H1 (cell line): ENCODE measurements around the gene SMIM29. TPM values are rescaled to one million over a fixed set of nuclear protein-coding genes. Genes with fewer than 3 reads are reported as not detected.

ENCODE experiments used
- CTCF ChIA-PET: fragments of 300-600 bp; sonication (Branson Sonifier 250); formaldehyde crosslinking; loops from one replicate; lab custom pipeline; 2021; ENCODE audit not compliant: partially characterized antibody; lab: Charles Lee
- POLR2A ChIA-PET: fragments of 300-600 bp; sonication (Branson Sonifier 250); formaldehyde crosslinking; loops from one replicate; lab custom pipeline; 2021; ENCODE audit warnings: inconsistent platforms; ENCODE audit not compliant: partially characterized antibody; lab: Charles Lee
- DNase-seq, 2 experiments: peaks; one replicate each; pipeline versions ENCODE4 v3.0.0 to v3.0.0-alpha.2; 2010 to 2022; ENCODE audit warnings: low spot score in 2 of 2, low read depth in 1 of 2, mixed read lengths in 1 of 2
- FAIRE-seq: peaks from 2 replicates; lab custom pipeline; 2011; peaks lifted over from hg19 to GRCh38; lab: Jason Lieb, UNC
- H2AFZ ChIP-seq: 2 replicates; pipeline ENCODE4 v1.8.1; 2012; ENCODE audit warnings: low read length, inconsistent platforms
- H2AK5ac ChIP-seq: 2 replicates; pipeline ENCODE4 v1.6.1; 2013; ENCODE audit warnings: low read depth, low read length
- H2BK120ac ChIP-seq: replicated peaks from 2 replicates; pipeline ENCODE3; 2013; ENCODE audit warnings: low read depth, low read length, inconsistent platforms
- H2BK12ac ChIP-seq: 2 replicates; pipeline ENCODE4 v1.6.1; 2013; ENCODE audit warnings: low read depth, low read length
- H2BK15ac ChIP-seq: 2 replicates; pipeline ENCODE4 v1.6.1; 2013; ENCODE audit warnings: low read length
- H2BK20ac ChIP-seq: 2 replicates; pipeline ENCODE4 v1.6.1; 2013; ENCODE audit warnings: low read length
- H2BK5ac ChIP-seq: 2 replicates; pipeline ENCODE4 v1.6.1; 2013; ENCODE audit warnings: low read depth, low read length
- H3K14ac ChIP-seq: 2 replicates; pipeline ENCODE4 v1.6.1; 2013; ENCODE audit warnings: inconsistent platforms; ENCODE audit not compliant: insufficient read length
- H3K18ac ChIP-seq: 2 replicates; pipeline ENCODE4 v1.6.1; 2013; ENCODE audit warnings: low read length; ENCODE audit errors: extremely low read depth
- H3K23ac ChIP-seq: 2 replicates; pipeline ENCODE4 v1.6.1; 2013; ENCODE audit warnings: inconsistent platforms; ENCODE audit not compliant: insufficient read length
- H3K23me2 ChIP-seq: 2 replicates; pipeline ENCODE4 v1.6.1; 2013; ENCODE audit warnings: low read depth, low read length
- H3K27ac ChIP-seq: 2 replicates; pipeline ENCODE4 v1.6.1; 2011; ENCODE audit warnings: low read depth, low read length, inconsistent platforms
- H3K27me3 ChIP-seq, 4 experiments: replicated peaks in 1 of 4; 1 replicate in 1 of 4; 2 replicates in 3 of 4; pipeline versions ENCODE4 v1.6.1 to v1.8.1; 2011 to 2013; ENCODE audit warnings: low read length in 3 of 4, mild to moderate bottlenecking in 3 of 4, inconsistent platforms in 2 of 4, mixed read lengths in 2 of 4, moderate library complexity in 1 of 4; ENCODE audit not compliant: control insufficient read depth in 3 of 4, insufficient read depth in 3 of 4; ENCODE audit errors: extremely low read depth in 1 of 4
- H3K36me3 ChIP-seq, 4 experiments: 2 replicates each; pipeline versions ENCODE4 v1.6.1 to v1.8.1; 2011 to 2013; ENCODE audit warnings: mild to moderate bottlenecking in 4 of 4, low read length in 3 of 4, moderate library complexity in 2 of 4, control low read depth in 1 of 4, inconsistent platforms in 1 of 4; ENCODE audit not compliant: insufficient read depth in 4 of 4, control insufficient read depth in 2 of 4
- H3K4ac ChIP-seq: replicated peaks from 2 replicates; pipeline ENCODE3; 2013; ENCODE audit warnings: low read length, low read depth, mixed read lengths, inconsistent platforms; ENCODE audit not compliant: insufficient read length
- H3K4me1 ChIP-seq, 4 experiments: replicated peaks in 1 of 4; 1 replicate in 1 of 4; 2 replicates in 3 of 4; pipeline versions ENCODE4 v1.6.1 to v1.8.1; 2011 to 2013; ENCODE audit warnings: low read length in 3 of 4, inconsistent platforms in 2 of 4, mixed read lengths in 1 of 4; ENCODE audit not compliant: insufficient read depth in 4 of 4, control insufficient read depth in 3 of 4
- H3K4me2 ChIP-seq, 2 experiments: 2 replicates each; pipeline versions ENCODE4 v1.6.1 to v1.8.1; 2011 to 2013; ENCODE audit warnings: low read depth in 2 of 2, low read length in 2 of 2, control low read depth in 1 of 2, inconsistent platforms in 1 of 2, mild to moderate bottlenecking in 1 of 2; ENCODE audit not compliant: insufficient read depth in 1 of 2
- H3K4me3 ChIP-seq, 4 experiments: fragments of 200-600, 300-600 bp in 1 of 4; sonication (generic), shearing (Covaris generic), sonication (Bioruptor Twin) in 1 of 4; 2 replicates each; pipeline versions ENCODE4 v1.5.1 to v1.8.1; 2011 to 2016; ENCODE audit warnings: low read length in 4 of 4, low read depth in 3 of 4, control low read depth in 2 of 4, inconsistent platforms in 2 of 4, mild to moderate bottlenecking in 2 of 4, mixed read lengths in 1 of 4, moderate library complexity in 1 of 4; ENCODE audit not compliant: insufficient read depth in 2 of 4; ENCODE audit errors: extremely low read depth in 1 of 4
- H3K56ac ChIP-seq: replicated peaks from 2 replicates; pipeline ENCODE3; 2013; ENCODE audit warnings: low read depth, mild to moderate bottlenecking, mixed read lengths, low read length, inconsistent platforms; ENCODE audit not compliant: insufficient read length
- H3K79me1 ChIP-seq: 2 replicates; pipeline ENCODE4 v1.6.1; 2013; ENCODE audit warnings: low read depth, low read length, control low read depth
- H3K79me2 ChIP-seq, 2 experiments: 2 replicates each; pipeline versions ENCODE4 v1.6.1 to v1.8.1; 2012 to 2013; ENCODE audit warnings: low read length in 2 of 2, mild to moderate bottlenecking in 2 of 2, inconsistent platforms in 1 of 2; ENCODE audit not compliant: insufficient read depth in 2 of 2, control insufficient read depth in 1 of 2
- H3K9ac ChIP-seq, 4 experiments: replicated peaks in 1 of 4; 1 replicate in 1 of 4; 2 replicates in 3 of 4; pipeline versions ENCODE4 v1.6.1 to v1.8.1; 2011 to 2013; ENCODE audit warnings: low read depth in 3 of 4, low read length in 3 of 4, control low read depth in 2 of 4, mild to moderate bottlenecking in 2 of 4, moderate library complexity in 2 of 4, inconsistent platforms in 1 of 4; ENCODE audit errors: extremely low read depth in 1 of 4
- H3K9me3 ChIP-seq, 2 experiments: 2 replicates each; pipeline versions ENCODE4 v1.6.1 to v1.8.1; 2012 to 2013; ENCODE audit warnings: mild to moderate bottlenecking in 2 of 2, moderate library complexity in 2 of 2, control low read depth in 1 of 2, inconsistent platforms in 1 of 2, low read depth in 1 of 2, low read length in 1 of 2, mixed read lengths in 1 of 2; ENCODE audit not compliant: insufficient read depth in 2 of 2
- H4K20me1 ChIP-seq, 2 experiments: replicated peaks in 1 of 2; 2 replicates each; pipeline versions ENCODE3 to v1.8.1; 2011 to 2013; ENCODE audit warnings: inconsistent platforms in 2 of 2, low read length in 2 of 2, mild to moderate bottlenecking in 1 of 2; ENCODE audit not compliant: insufficient read depth in 2 of 2, control insufficient read depth in 1 of 2
- H4K5ac ChIP-seq: 2 replicates; pipeline ENCODE4 v1.6.1; 2013; ENCODE audit warnings: low read length, low read depth, mixed read lengths, inconsistent platforms; ENCODE audit not compliant: insufficient read length
- H4K8ac ChIP-seq: 2 replicates; pipeline ENCODE4 v1.8.0; 2013; ENCODE audit warnings: mild to moderate bottlenecking, moderate library complexity, low read length, inconsistent platforms; ENCODE audit not compliant: insufficient read depth; ENCODE audit errors: extremely low read depth
- H4K91ac ChIP-seq: replicated peaks from 2 replicates; pipeline ENCODE3; 2013; ENCODE audit warnings: low read length, mixed read lengths, inconsistent platforms; ENCODE audit not compliant: insufficient read length
- BRCA1 ChIP-seq: IDR thresholded peaks from 2 replicates; pipeline ENCODE4 v1.6.1; 2012; ENCODE audit warnings: low read depth, low read length, improper control_type of control experiment
- CBX5 ChIP-seq: fragments of 300-800, 300-1000 bp; sonication (generic); IDR thresholded peaks from 2 replicates; pipeline ENCODE4 v1.7.1; 2016; ENCODE audit warnings: antibody characterized with exemption, low read length, low read depth
- SP2 ChIP-seq: IDR thresholded peaks from 2 replicates; pipeline ENCODE4 v1.6.1; 2012; ENCODE audit warnings: mild to moderate bottlenecking, low read length, inconsistent platforms
- WGBS, 2 experiments: shearing (Covaris generic) in 1 of 2; methylation state at CpG; one replicate each; pipeline versions ENCODE4 v1.1.6 to v1.1.7; 2013 to 2015; ENCODE audit warnings: low lambda C conversion rate in 2 of 2, mixed read lengths in 2 of 2, inconsistent platforms in 1 of 2, low coverage in 1 of 2, missing lambda C conversion rate in 1 of 2; ENCODE audit not compliant: insufficient replicate concordance in 2 of 2, insufficient coverage in 1 of 2, insufficient read length in 1 of 2; ENCODE audit errors: extremely low coverage in 1 of 2, missing lambda C conversion rate in 1 of 2; 5-methylcytosine and 5-hydroxymethylcytosine counted together
- polyA plus RNA-seq, 7 experiments: library from polyadenylated mRNA; depleted of rRNA in 3 of 7; stranded (reverse) in 5 of 7; unstranded in 2 of 7; fragments of >200 nt in 5 of 7; fragments of 200-250 nt in 2 of 7; gene quantifications; 1 replicate in 5 of 7; 2 replicates in 1 of 7; 4 replicates in 1 of 7; pipeline versions ENCODE4 v1.2.1 to v1.2.3, GENCODE V29; 2011 to 2013; ENCODE audit warnings: missing spikeins in 2 of 7, mixed read lengths in 2 of 7
- total RNA-seq: library from RNA; stranded (reverse); fragmentation: NEBNext Ultra II Directional; extraction: Animal tissue kit (Norgen Biotek cat#: 25700); gene quantifications from 2 replicates; pipeline ENCODE4 v1.2.1, GENCODE V29; 2021
- TF ChIP-seq, protein P1 (sequence below): IDR thresholded peaks from 2 replicates; pipeline ENCODE4 v1.6.1; 2012; ENCODE audit warnings: low read length, inconsistent platforms

SMIM29 gene
- total and polyA plus RNA-seq, 2 of the 8 experiments (the other 6 are each of a cell fraction or from before 2014, with no cell fraction given): 7.0 to 22.4 TPM

DNA sequence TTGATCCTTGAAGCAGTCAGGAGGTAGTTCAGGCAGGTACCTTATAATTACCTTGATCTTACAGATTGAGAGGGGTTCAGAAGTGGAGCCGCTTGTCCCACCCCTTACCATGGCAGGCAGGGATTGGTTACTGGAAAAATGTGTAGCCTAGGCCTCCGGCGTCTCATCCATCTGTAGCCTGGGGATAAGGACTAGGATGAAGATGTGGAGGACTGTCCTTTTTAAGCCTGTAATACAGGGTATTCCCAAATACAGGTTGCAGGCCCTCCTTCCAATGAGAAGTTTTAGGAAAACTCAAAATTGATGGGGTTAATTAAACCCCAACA lies 9.3 kb downstream of the SMIM29 start:
- peak overlapping the region; percentile 81 to 89 for H3K4me2 ChIP-seq
- no peak overlapping the region for H2AFZ ChIP-seq
- H3K14ac ChIP-seq: no peak overlapping the region
- peaks cover 55% of the 10 kb centered on the region in 2 experiments for H4K20me1 ChIP-seq
- no peak overlapping the region for H2BK5ac ChIP-seq
- FAIRE-seq (no peak), DNase-seq (no peak)
- no peak overlapping the region for H3K56ac ChIP-seq
- no peak overlapping the region for H2BK15ac ChIP-seq
- H3K23ac ChIP-seq: no peak overlapping the region
- H3K23me2 ChIP-seq: peaks cover 10% of the 10 kb centered on the region
- no peak overlapping the region for H2BK120ac ChIP-seq
- H3K18ac ChIP-seq: no peak overlapping the region
- H2AK5ac ChIP-seq: no peak overlapping the region
- H3K4me3 ChIP-seq: peak overlapping the region; percentile 86 to 100 (median 98); a peak in 7 of 8 replicates
- WGBS, 2 experiments: 63% methylated on average over 3 of the region's 3 CpGs; no CpG with 5 or more reads in 1 of the 2 experiments
- H4K8ac ChIP-seq: no peak overlapping the region
- peaks cover 12% of the 10 kb centered on the region for H3K79me1 ChIP-seq
- H3K27me3 ChIP-seq: no peaks in the 10 kb centered on the region
- peaks cover 38 to 54% of the 10 kb centered on the region in 2 experiments for H3K79me2 ChIP-seq
- H3K4ac ChIP-seq: no peak overlapping the region
- no peak overlapping the region for H2BK12ac ChIP-seq
- H3K9me3 ChIP-seq: no peaks in the 10 kb centered on the region
- H3K27ac ChIP-seq: no peak overlapping the region
- no peak overlapping the region for H2BK20ac ChIP-seq
- H3K36me3 ChIP-seq: peaks cover 37 to 61% (median 50%) of the 10 kb centered on the region in 4 experiments
- no peak overlapping the region for H4K91ac ChIP-seq
- POLR2A ChIA-PET: interaction anchor here (0.7 to 11.0 kb wide), 7 partner anchors 10 to 1380 kb away, joined by 3 to 212 read pairs (median 14); partner anchors contain the start of gene SMIM29
- peaks cover 10 to 43% (median 26%) of the 10 kb centered on the region in 4 experiments for H3K4me1 ChIP-seq
- H4K5ac ChIP-seq: no peak overlapping the region
- peak overlapping the region in 1 of 4 experiments; percentile 32; a peak in 3 of 7 replicates for H3K9ac ChIP-seq
- CTCF ChIA-PET: interaction anchor here (1.5 to 1.7 kb wide), 2 partner anchors 10 to 43 kb away, joined by 7 to 10 read pairs; partner anchors contain the start of gene SMIM29
- TF ChIP-seq CBX5: no peak
- TF ChIP-seq SP2: no peak
- TF ChIP-seq, protein P1, sequence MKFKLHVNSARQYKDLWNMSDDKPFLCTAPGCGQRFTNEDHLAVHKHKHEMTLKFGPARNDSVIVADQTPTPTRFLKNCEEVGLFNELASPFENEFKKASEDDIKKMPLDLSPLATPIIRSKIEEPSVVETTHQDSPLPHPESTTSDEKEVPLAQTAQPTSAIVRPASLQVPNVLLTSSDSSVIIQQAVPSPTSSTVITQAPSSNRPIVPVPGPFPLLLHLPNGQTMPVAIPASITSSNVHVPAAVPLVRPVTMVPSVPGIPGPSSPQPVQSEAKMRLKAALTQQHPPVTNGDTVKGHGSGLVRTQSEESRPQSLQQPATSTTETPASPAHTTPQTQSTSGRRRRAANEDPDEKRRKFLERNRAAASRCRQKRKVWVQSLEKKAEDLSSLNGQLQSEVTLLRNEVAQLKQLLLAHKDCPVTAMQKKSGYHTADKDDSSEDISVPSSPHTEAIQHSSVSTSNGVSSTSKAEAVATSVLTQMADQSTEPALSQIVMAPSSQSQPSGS: no peak
- no peak for TF ChIP-seq BRCA1
